GM03348 (cell line): ENCODE measurements around the gene ARHGAP26.
"Not testable (repeated sequence)": the region's sequence is repeated elsewhere in the genome, so short reads cannot be mapped to it uniquely, and the experiment has no call there.

Experiments
- DNase-seq: peaks from one replicate; pipeline ENCODE4 v3.0.0; 2012; ENCODE audit warnings: low spot score

The ARHGAP26 gene

DNA sequence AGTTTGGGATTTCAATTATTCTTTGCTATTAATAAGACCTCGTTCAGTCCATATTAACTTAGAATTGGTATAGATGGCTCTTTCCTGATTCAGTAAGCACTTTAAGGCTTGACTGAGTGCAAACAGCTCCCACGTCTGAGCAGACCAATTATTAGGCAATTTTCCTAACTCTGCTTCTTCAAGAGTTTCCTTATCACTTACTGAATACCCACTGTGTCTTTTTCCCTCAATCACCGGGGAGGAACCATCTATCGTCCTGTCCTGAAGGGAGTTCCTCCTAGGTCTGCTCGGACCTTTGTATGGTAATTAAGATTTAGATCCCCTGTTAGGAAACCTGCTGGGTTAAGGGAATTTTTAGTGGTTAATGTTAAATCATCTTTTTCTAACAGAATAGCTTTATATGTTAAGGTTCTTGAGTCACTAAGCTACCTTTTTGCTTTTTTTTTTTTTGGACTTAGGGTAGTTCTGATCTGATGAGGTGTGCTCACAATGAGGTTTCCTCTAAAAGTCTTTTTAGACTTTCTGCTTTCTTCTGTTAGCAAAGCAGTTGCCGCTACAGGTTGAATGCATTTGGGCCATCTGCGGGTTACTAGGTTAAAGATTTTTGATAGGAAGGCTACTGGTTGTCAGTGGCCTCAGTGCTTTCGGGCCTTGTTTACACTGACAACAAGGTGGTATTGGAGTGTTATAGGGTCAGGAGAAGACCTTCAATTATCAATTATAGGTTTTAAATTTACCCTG lies 322.7 kb downstream of the ARHGAP26 start:
- DNase-seq: not testable (repeated sequence)

GRCh38 chr5:143093452-143094086 lies 323.4 kb downstream of the ARHGAP26 start:
- no peak for DNase-seq

DNA sequence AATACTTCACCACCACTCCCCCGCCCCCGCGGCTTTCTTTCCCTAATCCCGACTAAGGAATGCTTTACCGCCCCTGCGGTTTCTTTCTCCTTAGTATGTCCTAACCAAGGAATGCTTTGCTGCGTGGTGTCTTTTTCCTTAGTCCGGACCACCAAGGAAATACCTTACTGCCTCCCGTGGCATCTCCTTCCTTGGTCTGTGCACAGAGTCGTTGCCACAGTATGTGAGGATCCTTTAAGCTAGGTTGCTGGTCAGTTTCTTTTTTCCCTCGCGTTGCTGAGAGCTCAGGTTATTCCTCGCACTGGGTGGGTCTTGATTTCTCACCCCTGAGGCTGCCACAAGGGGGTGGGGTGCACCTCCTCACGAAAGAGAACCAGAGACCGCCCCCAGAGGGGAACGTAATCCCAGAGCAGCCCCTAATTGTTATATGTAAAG lies 323.9 kb downstream of the ARHGAP26 start:
- DNase-seq: no peak

DNA sequence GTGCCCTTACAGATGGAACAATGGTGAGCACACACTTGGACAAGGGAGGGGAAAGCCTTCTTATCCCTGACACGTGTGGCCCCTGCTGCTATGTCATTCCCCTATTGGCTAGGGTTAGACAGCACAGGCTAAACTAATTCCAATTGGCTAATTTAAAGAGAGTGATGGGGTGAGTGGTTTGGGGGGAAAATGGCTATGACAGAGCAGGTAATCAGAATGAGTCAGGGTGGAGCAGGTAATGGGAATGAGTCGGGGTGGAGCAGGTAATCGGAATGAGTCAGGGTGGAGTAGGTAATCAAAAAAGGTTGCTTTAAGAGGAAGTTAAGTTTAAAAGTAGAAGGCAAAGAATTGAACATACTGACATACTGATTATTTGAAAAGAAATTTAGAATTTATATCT lies 324.4 kb downstream of the ARHGAP26 start:
- not testable (repeated sequence) for DNase-seq

- DNase-seq: no peak
These were observed 330.9 kb downstream of the ARHGAP26 start for GRCh38 chr5:143101121-143101520.

DNA sequence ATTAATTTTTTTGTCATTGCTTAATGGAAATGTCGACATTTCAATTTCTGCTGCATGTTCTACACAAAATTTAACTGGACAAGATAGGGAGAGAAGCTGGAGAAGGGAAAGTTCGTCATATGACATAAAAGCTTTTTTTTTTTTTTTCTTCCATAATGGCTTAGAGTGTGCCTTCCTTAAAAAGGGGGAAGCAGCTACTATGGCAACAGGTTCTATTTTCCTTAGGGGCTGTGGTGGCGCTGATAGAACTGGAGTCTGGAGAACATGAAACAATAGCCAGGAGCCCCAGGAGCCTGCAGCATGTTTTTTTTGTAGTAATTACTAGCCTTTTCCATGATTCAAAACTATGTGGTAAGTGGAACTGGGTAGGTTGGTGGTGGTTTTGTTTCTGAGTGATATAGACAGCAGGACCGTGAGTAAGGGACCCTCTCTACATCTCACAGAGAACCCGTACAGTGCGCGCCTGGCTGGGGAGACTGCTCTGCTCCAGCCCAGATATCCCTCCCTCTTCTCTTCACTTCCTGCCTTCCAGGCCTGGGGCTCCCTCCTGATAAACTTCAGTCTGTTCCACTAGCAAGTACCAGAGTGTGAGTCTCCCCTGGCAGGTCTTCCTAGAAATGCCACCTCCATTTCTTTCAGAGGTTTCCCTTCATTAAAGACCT lies 331.7 kb downstream of the ARHGAP26 start:
- DNase-seq: no peak

GRCh38 chr5:143102411-143102810 lies 332.2 kb downstream of the ARHGAP26 start:
- DNase-seq: peak; percentile 22

DNA sequence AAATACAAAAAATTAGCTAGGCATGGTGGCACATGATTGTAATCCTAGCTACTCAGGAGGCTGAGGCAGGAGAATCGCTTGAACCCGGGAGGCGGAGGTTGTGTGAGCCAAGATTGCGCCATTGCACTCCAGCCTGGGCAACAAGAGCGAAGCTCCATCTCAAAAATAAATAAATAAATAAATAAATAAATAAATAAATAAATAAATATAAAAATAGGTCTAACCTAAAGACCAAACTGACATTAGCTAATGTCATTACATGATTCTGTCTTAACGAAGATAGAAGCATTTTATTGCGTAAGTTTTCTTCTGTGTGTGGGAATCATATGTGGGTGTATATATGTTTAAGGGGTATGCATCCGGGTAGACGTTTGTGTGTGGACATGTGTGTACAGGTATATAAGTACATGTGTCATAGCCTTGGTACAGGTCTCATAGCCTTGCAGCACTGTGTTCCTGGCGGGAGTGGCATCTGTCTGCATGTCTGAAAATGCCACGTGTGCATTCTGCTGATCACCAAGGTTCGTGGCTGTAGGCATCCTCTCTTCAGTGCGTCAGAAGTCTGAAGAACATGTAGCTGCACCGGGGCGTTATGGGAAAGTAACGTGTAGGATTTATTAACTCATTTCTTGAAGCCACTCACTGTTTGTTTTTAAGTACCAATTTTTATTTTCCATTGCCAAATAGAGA lies 335.2 kb downstream of the ARHGAP26 start:
- DNase-seq: no peak

GRCh38 chr5:143106174-143106573 lies 336.0 kb downstream of the ARHGAP26 start:
- peak; percentile 60 for DNase-seq

GRCh38 chr5:143108498-143109128 lies 338.4 kb downstream of the ARHGAP26 start:
- DNase-seq: no peak

DNA sequence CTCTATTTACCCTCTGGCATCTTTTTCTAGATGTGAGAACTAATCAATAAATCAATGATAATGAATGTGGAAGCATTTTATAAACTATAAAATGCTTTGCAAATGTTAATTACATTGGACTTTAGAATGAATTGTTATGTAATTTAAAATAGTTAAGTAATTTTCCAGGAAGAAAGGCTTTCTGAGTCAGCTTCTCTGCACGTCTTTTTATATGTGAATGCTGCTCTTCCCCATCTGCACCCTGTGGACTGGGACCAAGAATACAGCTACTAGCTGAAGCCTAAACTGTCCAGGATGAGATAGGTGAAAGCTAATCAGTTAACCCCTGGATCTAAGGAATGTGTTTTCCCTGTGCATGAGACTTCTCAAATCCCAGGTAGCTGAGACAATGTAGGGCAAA lies 340.4 kb downstream of the ARHGAP26 start:
- DNase-seq: peak; percentile 34

DNA sequence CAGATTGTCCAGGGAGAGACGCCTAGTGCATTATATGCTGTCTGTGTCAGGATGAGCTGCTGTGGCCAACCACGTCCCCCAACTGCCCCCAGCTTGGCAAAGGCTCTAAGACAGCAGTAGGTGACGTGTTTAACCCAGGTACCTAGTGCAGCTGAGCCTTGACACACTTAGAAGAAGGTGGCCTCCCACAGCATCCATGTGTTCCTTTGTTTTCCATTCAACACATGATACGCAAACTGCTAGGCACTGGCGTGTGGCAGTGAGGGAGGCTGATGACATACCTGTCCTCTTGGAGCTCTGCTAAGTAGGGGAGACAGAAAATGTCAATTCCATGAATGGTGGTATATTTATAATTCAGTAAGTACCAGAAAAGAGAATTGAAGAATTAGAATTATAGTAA lies 341.6 kb downstream of the ARHGAP26 start:
- DNase-seq: no peak

DNA sequence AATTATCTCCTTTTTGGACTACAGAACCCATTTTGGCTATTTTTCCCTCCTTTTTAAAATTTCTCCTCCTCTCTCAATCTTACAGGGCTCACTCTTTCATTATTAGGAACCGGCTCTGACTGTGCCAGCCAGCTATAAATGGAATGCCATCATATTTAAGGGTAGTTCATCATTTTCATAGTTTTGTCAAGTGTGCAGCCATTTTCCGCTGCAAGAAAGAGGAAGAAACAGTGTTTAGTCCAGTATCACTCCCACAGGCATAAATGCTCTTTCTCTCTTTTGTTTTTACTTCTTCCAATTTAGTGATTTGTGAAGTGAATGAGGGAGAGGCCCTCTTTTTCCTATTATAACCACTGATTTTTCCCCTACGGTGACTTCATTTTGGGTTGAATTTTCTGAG lies 343.3 kb downstream of the ARHGAP26 start:
- no peak for DNase-seq

DNA sequence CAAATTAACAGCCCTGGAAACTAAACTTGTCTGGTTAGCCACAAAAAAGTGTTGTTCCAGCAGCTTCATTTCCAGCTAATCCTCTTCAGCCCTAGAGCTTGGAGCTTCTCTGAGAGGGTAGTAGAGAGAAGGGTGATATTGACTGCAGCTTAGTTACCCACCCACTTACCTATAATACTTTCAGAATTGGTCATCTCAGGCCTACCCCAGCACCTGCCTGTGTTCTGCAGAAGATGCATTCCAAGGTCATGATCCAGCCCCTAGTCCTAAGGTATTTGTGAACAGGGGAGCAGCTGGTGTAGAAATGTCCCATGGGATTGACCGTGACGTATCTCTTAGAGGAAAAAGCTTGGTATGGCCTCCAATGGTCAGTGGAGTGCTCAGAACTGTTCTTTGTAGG lies 344.3 kb downstream of the ARHGAP26 start:
- DNase-seq: no peak

DNA sequence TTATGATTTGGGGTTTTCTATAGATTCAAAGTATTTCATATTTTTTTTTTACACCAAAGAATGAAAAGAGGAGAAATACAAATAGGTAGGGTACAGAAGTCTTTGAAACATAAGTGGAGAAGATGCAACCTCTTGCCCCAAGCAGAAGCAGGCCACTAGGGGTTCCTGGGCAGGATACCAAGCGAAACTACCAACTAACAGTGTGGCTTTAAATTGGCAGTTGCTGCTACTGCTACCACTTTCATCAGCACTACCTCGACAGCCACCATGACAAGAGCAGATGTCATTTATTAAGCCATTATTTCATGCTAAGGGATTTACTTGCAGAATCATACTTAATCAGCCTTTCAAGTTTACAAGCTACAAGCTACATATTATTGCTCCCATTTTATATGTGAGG lies 345.2 kb downstream of the ARHGAP26 start:
- DNase-seq: no peak

GRCh38 chr5:143116814-143117213 lies 346.6 kb downstream of the ARHGAP26 start:
- no peak for DNase-seq

DNA sequence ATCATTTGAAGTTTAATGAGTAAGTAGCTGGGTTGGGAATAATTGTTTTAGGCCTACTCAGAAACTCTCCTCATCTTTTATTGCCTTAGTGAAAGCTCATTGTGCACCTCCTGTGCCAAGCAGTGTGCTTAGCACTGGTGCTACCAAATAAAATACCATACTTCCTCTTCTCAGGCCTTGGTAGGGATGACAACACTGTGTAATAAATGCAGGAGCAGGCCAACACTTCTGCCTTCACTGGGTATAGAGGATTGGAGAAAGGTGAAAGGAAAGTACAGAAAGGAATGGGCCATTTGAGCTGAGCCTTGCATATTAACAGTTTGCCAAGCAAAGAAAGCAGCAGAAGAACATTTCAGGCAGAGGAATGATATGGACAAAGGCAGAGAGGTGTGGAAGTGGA lies 347.6 kb downstream of the ARHGAP26 start:
- DNase-seq: no peak

- DNase-seq: no peak
These were observed 348.0 kb downstream of the ARHGAP26 start for GRCh38 chr5:143118222-143118621.

GRCh38 chr5:143118818-143119217 lies 348.6 kb downstream of the ARHGAP26 start:
- DNase-seq: not testable (repeated sequence)

DNA sequence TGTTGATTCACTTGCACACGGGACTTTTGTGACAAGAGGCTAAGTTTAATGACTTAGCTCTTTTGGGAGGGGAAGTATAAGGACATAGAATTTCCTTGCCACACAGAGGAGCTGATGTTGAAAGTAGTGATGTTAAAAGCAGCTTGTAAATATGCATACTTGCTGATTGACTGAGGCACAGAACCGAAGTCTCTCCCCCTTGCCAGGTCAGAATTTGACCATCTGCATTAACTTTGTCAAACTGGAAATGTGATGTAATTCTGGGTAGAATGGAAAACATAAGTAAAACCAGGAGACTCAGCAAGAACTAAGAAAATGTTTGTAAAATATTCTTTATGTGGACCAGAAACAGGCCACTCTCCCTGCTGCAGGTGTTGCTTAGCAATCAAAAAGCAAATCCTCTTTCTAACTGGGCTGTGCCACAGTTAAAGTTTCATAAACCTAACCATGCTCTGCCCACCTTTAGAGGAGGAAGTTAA lies 349.2 kb downstream of the ARHGAP26 start:
- peak; percentile 20 for DNase-seq

DNA sequence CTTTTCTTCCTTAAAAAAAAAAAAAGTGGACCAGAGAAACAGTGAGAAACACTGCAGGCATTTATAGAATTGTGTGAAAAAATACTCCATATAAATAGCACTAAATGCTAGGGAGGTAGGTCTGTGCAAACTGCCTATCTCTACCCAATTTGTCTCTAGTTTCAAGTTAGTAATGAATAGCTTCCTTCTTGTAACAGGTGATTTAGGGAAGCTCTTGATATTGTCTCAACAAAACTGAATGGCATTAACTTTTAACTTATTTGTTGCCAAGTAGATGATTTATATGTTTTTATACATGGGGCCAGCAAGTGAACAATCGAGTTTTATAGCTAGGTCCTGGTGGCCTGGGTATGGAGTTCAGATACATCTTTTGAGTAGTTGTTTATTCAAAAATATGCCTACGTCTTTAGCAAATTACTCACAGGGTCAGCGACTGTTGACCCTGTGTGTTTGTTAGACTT lies 349.7 kb downstream of the ARHGAP26 start:
- DNase-seq: no peak
